Stomach (tissue), 4 donors: ENCODE measurements around the gene AQP2.

Source experiments
- CTCF ChIP-seq, 7 experiments: fragments of 450-650 bp in 4 of 7; fragments of 200-600 bp in 3 of 7; sonication (generic) in 3 of 7; IDR thresholded peaks; one replicate each; pipeline ENCODE4 v1.5.1; 2016 to 2019; ENCODE audit warnings: antibody characterized with exemption in 7 of 7, control low read depth in 2 of 7, mild to moderate bottlenecking in 1 of 7
- POLR2A ChIP-seq, 4 donors: fragments of 450-650 bp; IDR thresholded peaks; one replicate each; pipeline ENCODE4 v1.6.1; 2016; ENCODE audit warnings: antibody characterized with exemption in 4 of 4, control low read depth in 2 of 4, mild to moderate bottlenecking in 1 of 4, moderate library complexity in 1 of 4

- no peak for TF ChIP-seq CTCF (IDR thresholded peaks at IDR 0.05)
- TF ChIP-seq POLR2A (IDR thresholded peaks at IDR 0.05): no peak
Observed at GRCh38 chr12:49972129-49972528, 21.6 kb downstream of the AQP2 start.
